Naive B cell (primary cell): ENCODE results near the gene WDR38. TPM values are rescaled to one million over a fixed set of nuclear protein-coding genes. Genes with fewer than 3 reads are reported as not detected.

Experiments used
- polyA plus RNA-seq, 6 donors: library from polyadenylated mRNA; unstranded; fragments of 300-500 nt; fragmentation: Illumina TruSeq; gene quantifications; one replicate each; pipeline ENCODE4 v1.2.3, GENCODE V29; 2021; ENCODE audit warnings: low read depth in 6 of 6

The WDR38 gene
- polyA plus RNA-seq, 6 donors from 2014 or later, result not detected

Other genes starting within 250 kb of the WDR38 start
- gene NR6A1, start 82.1 kb upstream of the WDR38 start, polyA plus RNA-seq, result under 1 TPM in 2 of 6 donors, not detected in 4; 0.08 to 0.11 TPM
- gene OLFML2A, start 76.3 kb upstream of the WDR38 start, polyA plus RNA-seq, result under 1 TPM in 5 of 6 donors, not detected in 1; 0.09 to 0.39 (median 0.16) TPM
- gene RPL35, start 8.5 kb downstream of the WDR38 start, polyA plus RNA-seq, result 1,000 to 10,000 TPM; 1,156 to 2,054 (median 1,907) TPM
- 10 to 100 TPM; 44.1 to 71.6 (median 58.0) TPM for gene ARPC5L, start 8.7 kb downstream of the WDR38 start, polyA plus RNA-seq
- gene GOLGA1, start 87.6 kb downstream of the WDR38 start, polyA plus RNA-seq, result 1 to 10 TPM; 4.0 to 9.5 (median 6.1) TPM